ENCODE data around the gene BAIAP2L1. TPM values are rescaled to one million over a fixed set of nuclear protein-coding genes. Genes with fewer than 3 reads are reported as not detected.

Gene BAIAP2L1
- total and polyA plus RNA-seq, 4 donors, result 12.5 to 29.2 (median 19.9) TPM

DNA sequence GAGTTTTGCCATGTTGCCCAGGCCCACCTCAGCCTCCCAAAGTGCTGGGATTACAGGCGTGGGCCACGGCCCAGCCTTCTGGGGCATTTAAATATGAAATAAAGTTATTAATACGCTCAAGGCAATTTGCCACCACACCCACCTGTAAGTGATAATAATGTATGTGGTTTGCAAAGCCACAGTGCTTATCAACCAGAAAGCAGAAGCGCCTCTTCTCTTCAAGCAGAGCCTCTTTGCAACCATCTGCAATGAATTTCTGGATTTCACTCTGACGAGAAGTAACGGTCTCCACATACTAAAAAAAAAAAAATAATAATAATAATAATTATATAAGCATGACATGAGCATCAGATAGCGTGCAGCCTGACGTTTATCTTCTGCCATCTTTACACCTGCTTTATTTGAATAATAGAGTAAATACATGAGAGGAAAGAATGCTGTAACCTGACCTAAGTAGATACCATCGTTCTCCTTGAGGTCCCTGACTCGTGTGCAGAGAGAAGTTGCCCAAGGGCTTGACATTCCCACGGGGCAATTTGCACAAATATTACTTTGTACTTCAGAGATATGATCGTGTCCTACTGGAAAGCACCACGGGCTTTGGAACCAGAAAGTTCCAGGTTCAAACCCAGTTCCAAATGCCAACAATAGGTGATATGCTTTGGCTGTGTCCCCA lies 85.4 kb downstream of the BAIAP2L1 start:
- Histone ChIP-seq H3K9me3 (ENCODE audit: control insufficient read depth in 4 of 4, insufficient read depth in 3 of 4, low read length in 3 of 4) (no peaks in the 10 kb centered on the region), H3K4me1 (ENCODE audit: control insufficient read depth in 5 of 5, insufficient read depth in 5 of 5, low read length in 5 of 5) (no peaks in the 10 kb centered on the region), H3K27me3 (ENCODE audit: control insufficient read depth in 3 of 3, insufficient read depth in 3 of 3, low read length in 2 of 3) (no peaks in the 10 kb centered on the region), H3K36me3 (ENCODE audit: control insufficient read depth in 4 of 4, insufficient read depth in 4 of 4, low read length in 4 of 4) (peaks cover 0 to 4% (median 0%) of the 10 kb centered on the region in 4 donors), H3K9ac (ENCODE audit: insufficient read depth in 1 of 2, low read length in 2 of 2) (no peak overlapping the region), H3K27ac (ENCODE audit: low read depth in 1 of 2, low read length in 1 of 2) (no peak overlapping the region), H3K4me3 (no peak overlapping the region)
- TF ChIP-seq, protein P1, sequence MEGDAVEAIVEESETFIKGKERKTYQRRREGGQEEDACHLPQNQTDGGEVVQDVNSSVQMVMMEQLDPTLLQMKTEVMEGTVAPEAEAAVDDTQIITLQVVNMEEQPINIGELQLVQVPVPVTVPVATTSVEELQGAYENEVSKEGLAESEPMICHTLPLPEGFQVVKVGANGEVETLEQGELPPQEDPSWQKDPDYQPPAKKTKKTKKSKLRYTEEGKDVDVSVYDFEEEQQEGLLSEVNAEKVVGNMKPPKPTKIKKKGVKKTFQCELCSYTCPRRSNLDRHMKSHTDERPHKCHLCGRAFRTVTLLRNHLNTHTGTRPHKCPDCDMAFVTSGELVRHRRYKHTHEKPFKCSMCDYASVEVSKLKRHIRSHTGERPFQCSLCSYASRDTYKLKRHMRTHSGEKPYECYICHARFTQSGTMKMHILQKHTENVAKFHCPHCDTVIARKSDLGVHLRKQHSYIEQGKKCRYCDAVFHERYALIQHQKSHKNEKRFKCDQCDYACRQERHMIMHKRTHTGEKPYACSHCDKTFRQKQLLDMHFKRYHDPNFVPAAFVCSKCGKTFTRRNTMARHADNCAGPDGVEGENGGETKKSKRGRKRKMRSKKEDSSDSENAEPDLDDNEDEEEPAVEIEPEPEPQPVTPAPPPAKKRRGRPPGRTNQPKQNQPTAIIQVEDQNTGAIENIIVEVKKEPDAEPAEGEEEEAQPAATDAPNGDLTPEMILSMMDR (IDR thresholded peaks at IDR 0.05; ENCODE audit: control extremely low read depth, extremely low read depth), result no peak
- no peak for DNase-seq
- no peak for ATAC-seq (ENCODE audit: insufficient read depth, low FRiP score)
- WGBS, 2 donors, result 78 to 85% methylated on average over 13 of the region's 13 CpGs

DNA sequence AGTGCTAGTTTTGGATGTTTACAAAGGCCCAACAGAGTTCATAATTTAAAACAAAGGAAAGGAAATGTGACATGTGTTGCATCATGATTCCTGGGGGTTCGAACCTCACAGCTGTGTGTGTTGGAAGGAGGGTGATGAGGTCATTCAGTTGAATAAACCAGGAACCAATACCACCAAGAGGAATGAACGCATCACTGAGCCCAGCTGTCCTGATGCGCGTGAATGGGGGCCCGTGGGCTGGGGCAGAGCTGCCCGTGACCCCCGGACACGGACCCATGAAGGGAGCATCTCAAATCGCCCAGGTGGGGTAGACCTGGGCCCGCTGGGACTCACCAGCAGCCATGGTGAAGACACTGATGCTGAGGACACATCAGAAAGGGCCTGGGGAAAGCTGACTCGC lies 86.4 kb downstream of the BAIAP2L1 start:
- Histone ChIP-seq H3K27me3 (ENCODE audit: control insufficient read depth in 3 of 3, insufficient read depth in 3 of 3, low read length in 2 of 3) (no peaks in the 10 kb centered on the region), H3K9ac (ENCODE audit: insufficient read depth in 1 of 2, low read length in 2 of 2) (no peak overlapping the region), H3K27ac (ENCODE audit: low read depth in 1 of 2, low read length in 1 of 2) (no peak overlapping the region), H3K9me3 (ENCODE audit: control insufficient read depth in 4 of 4, insufficient read depth in 3 of 4, low read length in 3 of 4) (no peaks in the 10 kb centered on the region), H3K4me3 (no peak overlapping the region), H3K36me3 (ENCODE audit: control insufficient read depth in 4 of 4, insufficient read depth in 4 of 4, low read length in 4 of 4) (peaks cover 0 to 4% (median 0%) of the 10 kb centered on the region in 4 donors), H3K4me1 (ENCODE audit: control insufficient read depth in 5 of 5, insufficient read depth in 5 of 5, low read length in 5 of 5) (no peaks in the 10 kb centered on the region)
- no peak for ATAC-seq (ENCODE audit: insufficient read depth, low FRiP score)
- DNase-seq, result no peak
- 90 to 91% methylated on average over 11 of the region's 11 CpGs for WGBS, 2 donors
- TF ChIP-seq, protein P1 (IDR thresholded peaks at IDR 0.05; ENCODE audit: control extremely low read depth, extremely low read depth), result no peak

DNA sequence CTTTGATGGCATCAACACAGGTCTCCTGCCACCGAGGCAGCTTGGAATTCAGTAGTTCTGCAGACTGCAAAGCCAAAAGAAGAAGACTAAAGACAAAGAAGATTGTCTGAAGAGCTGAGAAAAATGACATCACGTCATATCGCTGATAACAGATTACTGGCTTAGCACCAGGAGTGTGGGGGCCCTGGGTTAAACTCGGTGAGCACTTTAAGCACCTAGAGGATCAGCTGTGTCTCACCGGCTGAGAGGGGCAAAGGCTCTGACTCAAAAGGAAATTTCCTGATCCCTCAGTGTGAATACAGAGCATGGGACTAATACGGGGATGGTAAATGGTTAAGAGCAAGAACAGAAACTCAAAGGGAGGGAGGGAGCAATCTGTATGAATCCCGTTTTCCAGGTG lies 88.7 kb downstream of the BAIAP2L1 start:
- TF ChIP-seq, protein P1 (IDR thresholded peaks at IDR 0.05; ENCODE audit: control extremely low read depth, extremely low read depth), result no peak
- Histone ChIP-seq H3K4me3 (no peak overlapping the region), H3K9ac (ENCODE audit: insufficient read depth in 1 of 2, low read length in 2 of 2) (no peak overlapping the region), H3K4me1 (ENCODE audit: control insufficient read depth in 5 of 5, insufficient read depth in 5 of 5, low read length in 5 of 5) (no peaks in the 10 kb centered on the region), H3K36me3 (ENCODE audit: control insufficient read depth in 4 of 4, insufficient read depth in 4 of 4, low read length in 4 of 4) (peaks cover 0 to 12% (median 2%) of the 10 kb centered on the region in 4 donors), H3K9me3 (ENCODE audit: control insufficient read depth in 4 of 4, insufficient read depth in 3 of 4, low read length in 3 of 4) (no peaks in the 10 kb centered on the region), H3K27me3 (ENCODE audit: control insufficient read depth in 3 of 3, insufficient read depth in 3 of 3, low read length in 2 of 3) (no peaks in the 10 kb centered on the region), H3K27ac (ENCODE audit: low read depth in 1 of 2, low read length in 1 of 2) (no peak overlapping the region)
- ATAC-seq (ENCODE audit: insufficient read depth, low FRiP score) (no peak), DNase-seq (no peak)
- 80 to 91% methylated on average over 7 of the region's 7 CpGs for WGBS, 2 donors

DNA sequence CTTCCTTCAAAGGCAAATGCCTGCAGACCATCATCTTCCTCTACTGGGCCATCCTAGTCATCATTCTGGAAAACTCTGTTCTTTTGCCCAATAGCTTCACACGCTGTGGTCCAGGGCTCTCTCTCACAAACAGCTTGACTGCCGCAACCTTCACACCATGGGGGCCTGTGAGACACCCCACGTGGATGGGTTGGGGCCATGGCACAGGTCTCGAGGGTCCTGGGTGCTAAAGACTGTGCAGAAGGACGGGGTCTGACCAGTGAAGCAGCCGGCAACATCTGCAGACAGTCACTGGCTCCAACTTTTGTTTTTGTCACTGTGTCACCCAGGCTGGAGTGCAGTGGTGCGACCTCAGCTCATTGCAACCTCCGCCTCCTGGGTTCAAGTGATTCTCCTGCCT lies 91.3 kb downstream of the BAIAP2L1 start:
- ATAC-seq (ENCODE audit: insufficient read depth, low FRiP score) (no peak), DNase-seq (no peak)
- 97 to 99% methylated on average over 8 of the region's 8 CpGs for WGBS, 2 donors
- no peak overlapping the region for H3K4me3 ChIP-seq
- no peaks in the 10 kb centered on the region for H3K27me3 ChIP-seq (ENCODE audit: control insufficient read depth in 3 of 3, insufficient read depth in 3 of 3, low read length in 2 of 3)
- H3K4me1 ChIP-seq (ENCODE audit: control insufficient read depth in 5 of 5, insufficient read depth in 5 of 5, low read length in 5 of 5), result no peaks in the 10 kb centered on the region
- no peak overlapping the region for H3K9ac ChIP-seq (ENCODE audit: insufficient read depth in 1 of 2, low read length in 2 of 2)
- H3K27ac ChIP-seq (ENCODE audit: low read depth in 1 of 2, low read length in 1 of 2), result no peak overlapping the region
- TF ChIP-seq, protein P1 (IDR thresholded peaks at IDR 0.05; ENCODE audit: control extremely low read depth, extremely low read depth), result no peak
- H3K9me3 ChIP-seq (ENCODE audit: control insufficient read depth in 4 of 4, insufficient read depth in 3 of 4, low read length in 3 of 4), result no peaks in the 10 kb centered on the region
- peaks cover 0 to 20% (median 2%) of the 10 kb centered on the region in 4 donors for H3K36me3 ChIP-seq (ENCODE audit: control insufficient read depth in 4 of 4, insufficient read depth in 4 of 4, low read length in 4 of 4)
